ENCODE measurements around the gene MYH9.

Gene MYH9

DNA sequence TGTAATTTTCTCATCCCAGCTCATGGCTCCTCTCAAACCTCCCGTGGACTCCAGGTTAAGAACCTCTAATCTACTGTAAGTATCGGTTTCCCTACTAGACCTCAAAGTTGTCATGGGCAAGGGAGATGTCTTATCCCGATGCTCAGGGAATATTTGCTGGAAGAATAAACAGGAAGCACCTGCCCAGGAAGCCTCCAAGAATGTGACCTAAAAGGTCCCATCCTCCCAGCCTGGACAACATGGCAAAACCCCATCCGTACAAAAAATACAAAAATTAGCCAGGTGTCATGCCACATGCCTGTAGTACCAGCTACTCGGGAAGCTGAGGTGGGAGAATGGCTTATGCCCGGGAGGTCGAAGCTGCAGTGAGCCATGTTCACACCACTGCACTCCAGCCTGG is 72.4 kb downstream of the MYH9 start:
- no peak for FAIRE-seq

DNA sequence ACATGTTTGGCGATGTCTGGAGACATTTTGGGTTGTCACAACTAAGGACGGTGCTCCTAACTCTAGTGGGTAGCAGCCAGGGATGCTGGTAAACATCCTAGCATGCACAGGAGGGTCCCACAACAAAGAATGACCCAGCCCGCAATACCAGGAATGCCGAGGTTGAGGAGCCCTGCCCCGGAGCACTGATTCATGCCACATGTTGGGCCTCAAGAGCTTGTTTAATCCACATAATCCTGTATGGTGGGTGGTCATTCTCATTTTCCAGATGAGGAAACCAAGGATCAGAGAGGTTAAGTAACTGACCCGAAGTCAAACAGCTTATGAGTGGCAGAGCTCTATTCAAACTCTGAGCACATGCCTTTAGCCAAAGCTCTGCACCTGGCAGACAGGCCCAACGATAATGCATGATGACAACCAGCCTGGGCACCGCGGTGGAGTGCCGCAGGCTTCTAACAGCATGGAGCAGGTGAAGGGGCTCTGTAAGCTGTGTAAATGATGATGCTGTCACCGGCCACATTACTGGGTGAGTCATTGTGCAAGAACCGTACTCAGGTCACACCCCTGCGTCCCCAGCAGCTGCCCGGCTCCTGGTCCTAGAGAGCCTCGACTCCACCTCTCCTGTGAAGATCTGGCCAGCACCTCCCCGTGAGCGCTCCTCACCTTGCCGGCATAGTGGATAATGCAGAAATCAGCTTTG is 76.2 kb downstream of the MYH9 start:
- TF ChIP-seq, protein P1, sequence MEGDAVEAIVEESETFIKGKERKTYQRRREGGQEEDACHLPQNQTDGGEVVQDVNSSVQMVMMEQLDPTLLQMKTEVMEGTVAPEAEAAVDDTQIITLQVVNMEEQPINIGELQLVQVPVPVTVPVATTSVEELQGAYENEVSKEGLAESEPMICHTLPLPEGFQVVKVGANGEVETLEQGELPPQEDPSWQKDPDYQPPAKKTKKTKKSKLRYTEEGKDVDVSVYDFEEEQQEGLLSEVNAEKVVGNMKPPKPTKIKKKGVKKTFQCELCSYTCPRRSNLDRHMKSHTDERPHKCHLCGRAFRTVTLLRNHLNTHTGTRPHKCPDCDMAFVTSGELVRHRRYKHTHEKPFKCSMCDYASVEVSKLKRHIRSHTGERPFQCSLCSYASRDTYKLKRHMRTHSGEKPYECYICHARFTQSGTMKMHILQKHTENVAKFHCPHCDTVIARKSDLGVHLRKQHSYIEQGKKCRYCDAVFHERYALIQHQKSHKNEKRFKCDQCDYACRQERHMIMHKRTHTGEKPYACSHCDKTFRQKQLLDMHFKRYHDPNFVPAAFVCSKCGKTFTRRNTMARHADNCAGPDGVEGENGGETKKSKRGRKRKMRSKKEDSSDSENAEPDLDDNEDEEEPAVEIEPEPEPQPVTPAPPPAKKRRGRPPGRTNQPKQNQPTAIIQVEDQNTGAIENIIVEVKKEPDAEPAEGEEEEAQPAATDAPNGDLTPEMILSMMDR (IDR thresholded peaks at IDR 0.05; ENCODE audit: insufficient read depth, missing control alignments), result no peak
- FAIRE-seq (no peak), DNase-seq (ENCODE audit: insufficient read length, low spot score) (no peak)

More for the DNA sequence above, 72.4 kb downstream of the MYH9 start:
- DNase-seq (ENCODE audit: insufficient read length, low spot score), result no peak
- TF ChIP-seq, protein P1 (IDR thresholded peaks at IDR 0.05; ENCODE audit: insufficient read depth, missing control alignments), result no peak

DNA sequence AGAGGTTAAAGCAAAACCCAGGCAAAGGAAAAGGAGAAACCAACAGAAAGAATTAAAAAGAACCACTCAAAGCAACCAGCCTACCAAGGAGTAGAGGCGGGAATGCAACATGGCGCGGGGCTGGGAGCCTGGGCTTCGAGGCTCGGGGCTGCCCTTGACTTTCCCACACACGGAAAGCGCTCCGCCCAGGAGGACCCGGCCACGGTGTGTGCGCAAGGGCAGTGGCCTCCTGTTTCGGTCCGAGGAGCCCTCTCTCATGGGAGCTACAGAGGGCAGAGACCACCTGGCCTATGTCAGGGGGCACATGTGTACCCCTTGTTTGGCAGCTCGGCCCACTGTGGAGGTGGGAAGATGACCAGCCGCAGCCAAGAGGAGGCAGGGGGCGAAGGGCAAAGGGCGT is 78.9 kb downstream of the MYH9 start:
- TF ChIP-seq, protein P1 (IDR thresholded peaks at IDR 0.05; ENCODE audit: insufficient read depth, missing control alignments), result no peak
- DNase-seq (ENCODE audit: insufficient read length, low spot score) (no peak), FAIRE-seq (no peak)

DNA sequence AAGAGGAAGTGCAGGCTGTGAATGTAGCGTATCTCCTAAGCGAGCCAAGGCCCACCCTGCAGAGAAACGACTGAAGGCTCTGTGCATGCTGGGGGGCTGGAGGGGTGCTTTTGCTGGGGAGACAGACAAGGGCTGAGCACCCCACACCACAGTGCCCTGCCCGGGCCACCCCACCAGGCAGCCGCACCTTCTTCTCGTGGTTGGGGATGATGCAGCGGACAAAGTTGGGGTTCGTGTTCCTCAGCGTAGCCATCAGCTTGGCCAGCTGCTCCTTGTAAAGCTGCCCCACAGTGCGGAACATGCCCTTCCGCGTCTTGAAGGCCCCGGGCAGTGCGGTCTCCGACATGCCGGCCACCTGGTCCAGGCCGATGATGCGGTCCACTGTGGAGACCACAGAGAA is 81.5 kb downstream of the MYH9 start:
- no peak for FAIRE-seq
- DNase-seq (ENCODE audit: insufficient read length, low spot score), result no peak
- TF ChIP-seq, protein P1 (IDR thresholded peaks at IDR 0.05; ENCODE audit: insufficient read depth, missing control alignments), result no peak

DNA sequence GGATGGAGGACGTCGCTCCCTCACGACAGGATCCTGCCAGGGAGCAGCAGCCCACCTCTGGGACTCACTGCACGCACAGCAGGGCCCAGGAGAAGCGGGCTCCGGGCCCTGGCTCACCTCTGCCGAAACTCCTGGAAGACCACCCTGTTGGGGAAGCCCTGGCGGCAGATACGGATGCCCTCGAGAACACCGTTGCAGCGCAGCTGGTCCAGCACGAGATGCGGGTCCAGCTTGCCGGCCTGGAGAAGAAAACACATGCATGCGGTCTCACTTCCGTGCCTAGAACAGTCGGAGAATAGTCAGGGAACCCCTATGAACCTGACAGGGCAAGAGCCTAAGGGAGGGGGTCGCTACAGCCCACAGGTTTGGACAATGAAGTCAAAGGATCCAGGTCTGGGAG is 82.0 kb downstream of the MYH9 start:
- TF ChIP-seq, protein P1 (IDR thresholded peaks at IDR 0.05; ENCODE audit: insufficient read depth, missing control alignments), result no peak
- FAIRE-seq (no peak), DNase-seq (ENCODE audit: insufficient read length, low spot score) (no peak)

DNA sequence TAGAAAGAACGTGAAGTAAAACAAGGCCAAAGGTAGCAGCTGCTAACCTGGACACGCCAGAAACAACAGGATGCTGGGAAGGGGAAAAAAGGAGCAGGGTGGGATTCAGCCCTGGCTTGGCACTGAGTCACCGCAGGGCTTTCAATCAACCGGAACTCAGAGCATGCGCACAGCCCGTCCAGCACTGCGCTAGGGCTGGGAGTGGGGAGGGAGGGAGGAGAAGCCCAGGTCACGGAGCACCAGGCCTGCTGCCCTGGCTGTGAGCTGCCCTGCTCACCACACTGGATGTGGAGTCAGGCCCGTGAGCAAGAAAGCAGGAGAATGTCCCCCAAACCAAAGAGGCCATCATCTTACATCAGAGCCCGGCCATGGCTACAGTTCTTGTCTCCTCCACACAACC is 83.3 kb downstream of the MYH9 start:
- FAIRE-seq (no peak), DNase-seq (ENCODE audit: insufficient read length, low spot score) (no peak)
- TF ChIP-seq, protein P1 (IDR thresholded peaks at IDR 0.05; ENCODE audit: insufficient read depth, missing control alignments), result no peak

DNA sequence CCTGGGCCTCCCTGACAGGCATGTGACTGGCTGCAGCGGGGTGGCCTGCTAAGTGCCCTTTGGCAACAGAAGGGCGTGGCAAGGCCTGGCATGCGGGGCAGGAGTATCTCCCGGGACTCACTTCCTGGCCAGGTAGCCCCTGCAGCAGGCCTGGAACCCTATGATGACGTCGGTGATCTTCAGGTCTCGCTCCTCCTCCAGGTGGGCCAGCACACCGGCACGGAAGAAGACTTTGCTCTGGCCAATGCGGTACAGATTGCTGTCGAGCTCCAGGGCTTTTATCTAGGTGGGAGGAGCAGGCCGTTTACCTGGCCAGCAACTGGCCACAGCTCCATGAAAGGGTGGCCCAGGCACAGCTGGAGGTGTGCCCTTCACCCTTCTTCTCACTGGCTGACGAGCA is 83.9 kb downstream of the MYH9 start:
- TF ChIP-seq, protein P1 (IDR thresholded peaks at IDR 0.05; ENCODE audit: insufficient read depth, missing control alignments), result no peak
- no peak for FAIRE-seq

More for the DNA sequence above, 83.9 kb downstream of the MYH9 start:
- DNase-seq (ENCODE audit: insufficient read length, low spot score), result no peak
